ENCODE data around the gene OR4D9. TPM values are rescaled to one million over a fixed set of nuclear protein-coding genes. Genes with fewer than 3 reads are reported as not detected.

The OR4D9 gene
- total RNA-seq, 1 experiment from 2014 or later = not detected

- ChIA-PET POLR2A (no interaction called here), CTCF (no interaction called here)
- in situ Hi-C loops (cut with HindIII; ENCODE audit: low pct_unique_long_range_greater_than_20kb, low sequenced_read_pairs) = no loop called here
- H3K4me1 ChIP-seq (ENCODE audit: control insufficient read depth, insufficient read depth, low read length) = peaks cover 12% of the 10 kb centered on the region
- TF ChIP-seq REST (IDR thresholded peaks at IDR 0.05; ENCODE audit: insufficient read depth in 1 of 2, low read depth in 2 of 2, low read length in 1 of 2) (peak in 1 of 2 experiments; percentile 29; a peak in 2 of 4 replicates), SIN3A (IDR thresholded peaks at IDR 0.05; ENCODE audit: borderline replicate concordance, insufficient read depth, low read depth, low read length) (no peak; the same call in 1 of the 2 replicates)
- peak overlapping the region; percentile 94 for H3K27ac ChIP-seq (ENCODE audit: low read length)
- ATAC-seq = peak; percentile 48
- no peaks in the 10 kb centered on the region for H3K9me3 ChIP-seq (ENCODE audit: control insufficient read depth, insufficient read depth, low read depth, low read length)
- H3K27me3 ChIP-seq (ENCODE audit: control insufficient read depth, insufficient read depth, low read length) = no peaks in the 10 kb centered on the region
- DNase-seq (ENCODE audit: low read depth, low spot score) = no peak
- H3K4me3 ChIP-seq (ENCODE audit: low read depth in 2 of 2, low read length in 2 of 2) = peak overlapping the region; percentile 89 to 95
- BruUV-seq (replicated peaks) = no TSS peak
- H3K36me3 ChIP-seq (ENCODE audit: control insufficient read depth, insufficient read depth, low read length) = no peaks in the 10 kb centered on the region
- intact Hi-C loops (cut with micrococcal nuclease; ENCODE audit: unreplicated experiment) = loop anchor here (5.0 to 10.0 kb wide), 2 partner anchors 115 to 223 kb away; partner anchors contain the start of gene PATL1
These were observed 40.6 kb downstream of the OR4D9 start for GRCh38 chr11:59551659-59552521.

- POLR2A ChIA-PET = no interaction called here
- TF ChIP-seq SIN3A (IDR thresholded peaks at IDR 0.05; ENCODE audit: borderline replicate concordance, insufficient read depth, low read depth, low read length) (no peak), REST (IDR thresholded peaks at IDR 0.05; ENCODE audit: insufficient read depth in 1 of 2, low read depth in 2 of 2, low read length in 1 of 2) (no peak), TCF7L2 (IDR thresholded peaks at IDR 0.05; ENCODE audit: low read depth, low read length) (no peak), CTCF (IDR thresholded peaks at IDR 0.05) (no peak), POLR2AphosphoS5 (IDR thresholded peaks at IDR 0.05; ENCODE audit: low read depth, low read length) (no peak)
These were observed 41.5 kb downstream of the OR4D9 start for GRCh38 chr11:59552844-59553243.

More at GRCh38 chr11:59552844-59553243, 41.5 kb downstream of the OR4D9 start:
- Histone ChIP-seq H3K36me3 (ENCODE audit: control insufficient read depth, insufficient read depth, low read length) (no peaks in the 10 kb centered on the region), H3K4me3 (ENCODE audit: low read depth in 2 of 2, low read length in 2 of 2) (peak overlapping the region; percentile 89 to 95; a peak in 3 of 4 replicates), H3K4me1 (ENCODE audit: control insufficient read depth, insufficient read depth, low read length) (peaks cover 12% of the 10 kb centered on the region), H3K27ac (ENCODE audit: low read length) (peak overlapping the region; percentile 54), H3K9me3 (ENCODE audit: control insufficient read depth, insufficient read depth, low read depth, low read length) (no peaks in the 10 kb centered on the region), H3K27me3 (ENCODE audit: control insufficient read depth, insufficient read depth, low read length) (no peaks in the 10 kb centered on the region)
- no peak for ATAC-seq
- in situ Hi-C loops (cut with HindIII; ENCODE audit: low pct_unique_long_range_greater_than_20kb, low sequenced_read_pairs) (no loop called here), intact Hi-C loops (cut with micrococcal nuclease; ENCODE audit: unreplicated experiment) (loop anchor here (5.0 to 10.0 kb wide), 2 partner anchors 114 to 222 kb away; partner anchors contain the start of gene PATL1)
- no TSS peak for BruUV-seq (replicated peaks)
- CTCF ChIA-PET = no interaction called here
- no peak for DNase-seq (ENCODE audit: low read depth, low spot score)
